ENCODE measurements around the gene FMNL2. TPM values are rescaled to one million over a fixed set of nuclear protein-coding genes. Genes with fewer than 3 reads are reported as not detected.
A peak's percentile ranks its signal among the peaks of the same experiment; 100 is the strongest.

The FMNL2 gene
- total RNA-seq, 4 donors from 2014 or later = 23.5 to 28.0 (median 23.8) TPM

DNA sequence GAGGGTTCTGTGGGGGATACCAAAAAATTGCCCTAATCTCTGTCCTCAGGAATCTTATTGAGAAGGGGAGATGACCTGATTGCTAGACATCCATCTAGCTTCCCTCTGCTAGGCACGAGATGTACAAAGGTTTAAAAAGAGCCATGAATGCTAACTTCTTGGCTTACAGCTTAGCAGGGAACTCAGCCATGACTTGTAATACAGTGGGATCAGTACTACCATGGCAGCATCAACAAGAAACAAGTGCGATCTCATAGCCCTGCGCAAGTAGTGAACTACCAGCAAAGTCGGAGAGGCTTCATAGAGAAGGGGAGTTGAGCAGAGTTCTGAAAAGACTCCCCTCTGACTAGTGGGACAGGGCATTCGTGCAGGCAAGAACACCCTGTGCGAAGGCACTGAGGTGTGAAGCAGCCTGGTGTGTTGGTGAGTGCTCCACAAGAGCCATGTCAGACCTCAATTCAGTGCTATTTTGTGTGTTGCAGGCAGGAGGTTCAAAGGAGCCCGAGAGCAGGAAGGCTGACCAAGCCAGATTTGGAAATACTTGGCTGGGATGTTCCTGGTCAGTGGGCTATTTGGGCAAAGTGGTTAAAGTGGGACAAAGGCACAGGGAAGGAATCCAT lies 130.0 kb downstream of the FMNL2 start:
- no peak for TF ChIP-seq POLR2A (IDR thresholded peaks at IDR 0.05; ENCODE audit: low read depth)
- no peak for TF ChIP-seq EP300 (IDR thresholded peaks at IDR 0.05)
- no peak for TF ChIP-seq POLR2AphosphoS5 (IDR thresholded peaks at IDR 0.05)
- TF ChIP-seq, protein P1, sequence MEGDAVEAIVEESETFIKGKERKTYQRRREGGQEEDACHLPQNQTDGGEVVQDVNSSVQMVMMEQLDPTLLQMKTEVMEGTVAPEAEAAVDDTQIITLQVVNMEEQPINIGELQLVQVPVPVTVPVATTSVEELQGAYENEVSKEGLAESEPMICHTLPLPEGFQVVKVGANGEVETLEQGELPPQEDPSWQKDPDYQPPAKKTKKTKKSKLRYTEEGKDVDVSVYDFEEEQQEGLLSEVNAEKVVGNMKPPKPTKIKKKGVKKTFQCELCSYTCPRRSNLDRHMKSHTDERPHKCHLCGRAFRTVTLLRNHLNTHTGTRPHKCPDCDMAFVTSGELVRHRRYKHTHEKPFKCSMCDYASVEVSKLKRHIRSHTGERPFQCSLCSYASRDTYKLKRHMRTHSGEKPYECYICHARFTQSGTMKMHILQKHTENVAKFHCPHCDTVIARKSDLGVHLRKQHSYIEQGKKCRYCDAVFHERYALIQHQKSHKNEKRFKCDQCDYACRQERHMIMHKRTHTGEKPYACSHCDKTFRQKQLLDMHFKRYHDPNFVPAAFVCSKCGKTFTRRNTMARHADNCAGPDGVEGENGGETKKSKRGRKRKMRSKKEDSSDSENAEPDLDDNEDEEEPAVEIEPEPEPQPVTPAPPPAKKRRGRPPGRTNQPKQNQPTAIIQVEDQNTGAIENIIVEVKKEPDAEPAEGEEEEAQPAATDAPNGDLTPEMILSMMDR (IDR thresholded peaks at IDR 0.05) = no peak
- peaks cover 26 to 61% (median 59%) of the 10 kb centered on the region in 4 donors for H3K4me1 ChIP-seq
- H3K9me3 ChIP-seq = no peaks in the 10 kb centered on the region
- no peaks in the 10 kb centered on the region for H3K27me3 ChIP-seq
- WGBS = 88% methylated on average over 7 of the region's 7 CpGs
- intact Hi-C loops (cut with DNase I) = loop anchor here (5.0 kb wide), 1 partner anchor 32 kb away; no protein-coding TSS in a partner anchor
- DNase-seq (ENCODE audit: extremely low spot score) = no peak
- H3K36me3 ChIP-seq = no peaks in the 10 kb centered on the region
- H3K4me3 ChIP-seq = no peak overlapping the region
- no peak overlapping the region for H3K27ac ChIP-seq (replicated peaks in 1 of 4)

DNA sequence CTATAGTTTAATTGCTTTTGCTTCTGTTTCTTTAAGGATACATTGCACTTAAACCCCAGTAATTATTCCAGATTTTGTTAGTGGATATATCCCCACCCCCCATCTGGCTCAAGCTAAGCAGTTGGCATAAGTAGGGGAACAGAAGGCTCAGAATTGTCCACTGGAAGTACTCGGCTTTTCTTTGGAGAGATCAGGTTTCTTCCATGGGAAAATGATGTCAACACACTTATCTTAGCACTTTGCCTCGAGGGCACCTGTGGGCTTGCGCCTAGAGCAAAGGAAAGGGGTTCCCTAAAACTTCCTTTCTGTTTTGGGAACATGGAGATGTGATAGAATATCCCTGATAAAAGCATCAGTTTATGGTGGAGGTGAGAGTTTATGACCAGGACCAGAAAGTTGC lies 130.6 kb downstream of the FMNL2 start:
- Histone ChIP-seq H3K9me3 (no peaks in the 10 kb centered on the region), H3K4me1 (peaks cover 26 to 63% (median 60%) of the 10 kb centered on the region in 4 donors), H3K27me3 (no peaks in the 10 kb centered on the region), H3K4me3 (no peak overlapping the region), H3K27ac (replicated peaks in 1 of 4) (no peak overlapping the region), H3K36me3 (no peaks in the 10 kb centered on the region)
- no peak for DNase-seq (ENCODE audit: extremely low spot score)
- intact Hi-C loops (cut with DNase I) = no loop called here
- WGBS = 93% methylated on average over 3 of the region's 3 CpGs
- TF ChIP-seq, protein P1 (IDR thresholded peaks at IDR 0.05) = no peak

DNA sequence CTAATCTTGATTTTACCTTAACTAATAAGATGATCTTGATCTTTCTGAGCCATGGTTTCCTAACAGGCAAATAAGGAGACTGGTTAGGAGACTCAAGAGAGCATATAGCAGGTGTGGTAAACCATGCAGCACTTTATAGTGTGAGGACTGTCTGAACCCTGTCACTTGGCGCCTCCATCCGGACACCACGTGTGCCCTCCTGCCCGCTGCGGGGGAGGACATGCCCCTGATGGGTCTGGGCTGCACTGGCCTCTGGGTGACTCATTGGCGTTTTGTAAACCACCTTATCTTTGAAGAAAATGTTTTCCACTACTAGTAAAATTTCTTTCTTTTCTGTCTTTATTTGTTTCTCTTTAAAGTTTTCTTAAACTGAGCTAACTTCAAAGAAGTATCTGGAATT lies 131.1 kb downstream of the FMNL2 start:
- no peak for DNase-seq (ENCODE audit: extremely low spot score)
- intact Hi-C loops (cut with DNase I) = no loop called here
- Histone ChIP-seq H3K27ac (replicated peaks in 1 of 4) (peak overlapping the region in 1 of 4 donors; percentile 36), H3K27me3 (no peaks in the 10 kb centered on the region), H3K4me1 (peaks cover 28 to 68% (median 63%) of the 10 kb centered on the region in 4 donors), H3K4me3 (no peak overlapping the region), H3K9me3 (no peaks in the 10 kb centered on the region), H3K36me3 (no peaks in the 10 kb centered on the region)
- WGBS = 81% methylated on average over 6 of the region's 6 CpGs
- TF ChIP-seq POLR2AphosphoS5 (IDR thresholded peaks at IDR 0.05) (no peak), POLR2A (IDR thresholded peaks at IDR 0.05; ENCODE audit: low read depth) (no peak), EP300 (IDR thresholded peaks at IDR 0.05) (no peak)
- TF ChIP-seq, protein P1 (IDR thresholded peaks at IDR 0.05) = no peak

DNA sequence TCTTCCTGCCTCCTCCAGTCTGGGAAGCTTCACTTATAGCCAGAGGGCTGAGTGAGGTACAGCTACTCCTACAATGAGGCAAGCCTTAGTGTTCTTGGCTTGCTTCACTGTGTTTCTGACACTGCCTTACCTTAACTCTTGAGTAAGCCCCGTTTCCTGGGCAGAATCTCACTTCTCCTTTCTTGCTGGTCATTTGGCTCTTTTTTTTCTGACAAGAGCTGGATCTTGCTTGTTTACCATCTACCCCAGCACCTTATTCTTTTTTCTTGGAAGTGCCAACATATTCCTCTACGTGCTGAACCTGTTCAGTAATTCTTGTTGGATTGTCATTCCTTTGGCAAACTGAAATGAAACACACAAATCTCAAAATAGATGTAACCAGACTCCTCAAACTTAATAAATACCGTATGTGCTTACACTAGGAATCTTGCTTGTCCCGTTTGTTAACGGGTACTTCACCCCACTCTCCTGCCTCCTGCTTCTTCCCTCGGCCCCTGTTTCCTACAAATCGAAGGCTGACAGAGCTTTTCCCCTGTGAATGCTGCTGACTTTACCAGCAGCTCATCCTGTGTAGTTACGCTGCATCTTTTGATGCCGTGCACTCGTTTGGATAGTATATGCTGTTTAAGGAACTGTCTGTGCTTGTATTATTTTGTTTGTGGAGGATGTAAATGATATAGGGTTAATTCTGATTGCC lies 132.2 kb downstream of the FMNL2 start:
- Histone ChIP-seq H3K4me3 (no peak overlapping the region), H3K4me1 (peaks cover 38 to 76% (median 72%) of the 10 kb centered on the region in 4 donors), H3K36me3 (no peaks in the 10 kb centered on the region), H3K27ac (replicated peaks in 1 of 4) (peak overlapping the region; percentile 13 to 50 (median 40)), H3K9me3 (no peaks in the 10 kb centered on the region), H3K27me3 (no peaks in the 10 kb centered on the region)
- DNase-seq (ENCODE audit: extremely low spot score) = no peak
- no peak for TF ChIP-seq EP300 (IDR thresholded peaks at IDR 0.05)
- no peak for TF ChIP-seq POLR2A (IDR thresholded peaks at IDR 0.05; ENCODE audit: low read depth)
- no peak for TF ChIP-seq POLR2AphosphoS5 (IDR thresholded peaks at IDR 0.05)
- intact Hi-C loops (cut with DNase I) = no loop called here
- WGBS = 32% methylated on average over 10 of the region's 10 CpGs

DNA sequence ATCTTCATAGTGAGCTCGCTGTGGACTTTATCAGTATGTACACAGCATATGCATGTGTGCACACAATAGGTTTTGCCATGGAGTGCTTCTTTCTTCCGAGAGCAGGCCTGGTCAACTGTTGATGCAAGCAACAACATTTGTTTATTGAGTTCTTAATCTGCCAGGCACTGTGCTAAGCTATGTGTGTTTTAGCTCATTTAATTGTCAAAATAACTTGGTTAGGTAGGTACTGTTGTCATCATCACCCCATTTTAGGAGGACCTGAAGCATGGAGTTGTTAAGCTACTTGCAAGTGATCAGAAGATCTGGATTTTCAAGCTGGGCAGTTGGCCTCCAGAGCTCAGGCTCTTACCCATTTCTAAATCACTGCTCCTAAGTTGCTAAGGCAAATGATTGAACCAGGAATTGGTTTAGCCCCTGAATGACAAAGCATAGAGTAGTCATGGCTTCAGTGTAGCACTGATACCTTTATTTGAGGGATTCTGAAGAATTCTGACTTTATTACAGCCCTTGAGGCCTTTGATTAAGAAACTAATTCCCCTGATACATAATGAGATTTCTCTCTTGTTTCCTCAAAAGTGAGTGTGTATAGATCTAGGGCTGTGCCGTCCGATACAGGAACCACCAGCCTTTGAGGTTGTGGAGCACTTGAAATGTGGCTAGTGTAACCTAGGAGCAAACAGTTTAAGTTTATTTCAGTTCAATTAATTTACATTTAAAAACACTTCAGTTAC lies 132.9 kb downstream of the FMNL2 start:
- TF ChIP-seq POLR2AphosphoS5 (IDR thresholded peaks at IDR 0.05) (no peak), POLR2A (IDR thresholded peaks at IDR 0.05; ENCODE audit: low read depth) (no peak), EP300 (IDR thresholded peaks at IDR 0.05) (no peak)
- TF ChIP-seq, protein P1 (IDR thresholded peaks at IDR 0.05) = no peak
- no peaks in the 10 kb centered on the region for H3K9me3 ChIP-seq
- 74% methylated on average over 4 of the region's 4 CpGs for WGBS
- intact Hi-C loops (cut with DNase I) = no loop called here
- H3K36me3 ChIP-seq = no peaks in the 10 kb centered on the region
- no peak overlapping the region for H3K4me3 ChIP-seq
- H3K4me1 ChIP-seq = peaks cover 42 to 81% (median 74%) of the 10 kb centered on the region in 4 donors
- no peaks in the 10 kb centered on the region for H3K27me3 ChIP-seq
- peak; percentile 39 for DNase-seq (ENCODE audit: extremely low spot score)
- peak overlapping the region; percentile 21 to 50 (median 40) for H3K27ac ChIP-seq (replicated peaks in 1 of 4)

All from esophagus muscularis mucosa (tissue), 4 donors.